OCI-LY1 (cell line): Measurements from ENCODE around the gene LCN2.

Experiments
- EZH2 ChIP-seq: fragments of 200-600 bp; sonication (generic), shearing (Covaris generic); IDR thresholded peaks from 2 replicates; pipeline ENCODE4 v1.8.0; 2017; ENCODE audit warnings: borderline replicate concordance, mixed run types, mild to moderate bottlenecking, antibody characterized with exemption, low read length, moderate library complexity, mixed read lengths
- TF ChIP-seq, protein P1 (sequence below): fragments of 200-600 bp; sonication (generic), shearing (Covaris generic); IDR thresholded peaks from 2 replicates; pipeline ENCODE4 v1.5.1; 2017; ENCODE audit warnings: mild to moderate bottlenecking, antibody characterized with exemption, low read length, moderate library complexity, mixed read lengths

DNA sequence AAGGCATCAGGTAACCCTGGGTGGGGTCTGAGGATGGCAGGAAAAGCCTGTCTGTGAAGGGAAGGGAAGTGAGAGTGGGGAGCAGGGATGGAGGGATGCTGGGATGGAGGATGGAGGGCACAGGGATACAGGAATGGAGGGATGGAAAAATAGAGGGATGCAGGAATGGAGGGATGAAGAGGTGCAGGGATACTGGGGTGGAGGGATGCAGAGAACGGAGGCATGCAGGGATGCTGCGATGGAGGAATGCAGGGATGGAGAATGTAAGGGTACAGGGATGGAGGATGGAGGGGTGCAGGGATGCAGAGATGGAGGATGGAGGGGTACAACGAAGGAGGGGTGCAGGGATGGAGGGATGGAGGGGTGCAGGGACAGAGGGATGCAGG lies 30.8 kb upstream of the LCN2 start:
- TF ChIP-seq, protein P1, sequence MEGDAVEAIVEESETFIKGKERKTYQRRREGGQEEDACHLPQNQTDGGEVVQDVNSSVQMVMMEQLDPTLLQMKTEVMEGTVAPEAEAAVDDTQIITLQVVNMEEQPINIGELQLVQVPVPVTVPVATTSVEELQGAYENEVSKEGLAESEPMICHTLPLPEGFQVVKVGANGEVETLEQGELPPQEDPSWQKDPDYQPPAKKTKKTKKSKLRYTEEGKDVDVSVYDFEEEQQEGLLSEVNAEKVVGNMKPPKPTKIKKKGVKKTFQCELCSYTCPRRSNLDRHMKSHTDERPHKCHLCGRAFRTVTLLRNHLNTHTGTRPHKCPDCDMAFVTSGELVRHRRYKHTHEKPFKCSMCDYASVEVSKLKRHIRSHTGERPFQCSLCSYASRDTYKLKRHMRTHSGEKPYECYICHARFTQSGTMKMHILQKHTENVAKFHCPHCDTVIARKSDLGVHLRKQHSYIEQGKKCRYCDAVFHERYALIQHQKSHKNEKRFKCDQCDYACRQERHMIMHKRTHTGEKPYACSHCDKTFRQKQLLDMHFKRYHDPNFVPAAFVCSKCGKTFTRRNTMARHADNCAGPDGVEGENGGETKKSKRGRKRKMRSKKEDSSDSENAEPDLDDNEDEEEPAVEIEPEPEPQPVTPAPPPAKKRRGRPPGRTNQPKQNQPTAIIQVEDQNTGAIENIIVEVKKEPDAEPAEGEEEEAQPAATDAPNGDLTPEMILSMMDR: no peak
- no peak for TF ChIP-seq EZH2
